22Rv1 (cell line): Measurements from ENCODE around the gene JSRP1.
A peak's percentile ranks its signal among the peaks of the same experiment; 100 is the strongest.

Experiments
- H3K27ac ChIP-seq: fragments of 450-650 bp; 2 replicates; pipeline ENCODE4 v1.5.1; 2017
- CTCF ChIP-seq: fragments of 450-650 bp; IDR thresholded peaks from 2 replicates; pipeline ENCODE4 v1.5.1; 2017; ENCODE audit warnings: mild to moderate bottlenecking
- ZFX ChIP-seq: fragments of 450-650 bp; IDR thresholded peaks from 2 replicates; pipeline ENCODE4 v1.6.1; 2017; ENCODE audit warnings: antibody characterized with exemption, borderline replicate concordance

JSRP1 gene

DNA sequence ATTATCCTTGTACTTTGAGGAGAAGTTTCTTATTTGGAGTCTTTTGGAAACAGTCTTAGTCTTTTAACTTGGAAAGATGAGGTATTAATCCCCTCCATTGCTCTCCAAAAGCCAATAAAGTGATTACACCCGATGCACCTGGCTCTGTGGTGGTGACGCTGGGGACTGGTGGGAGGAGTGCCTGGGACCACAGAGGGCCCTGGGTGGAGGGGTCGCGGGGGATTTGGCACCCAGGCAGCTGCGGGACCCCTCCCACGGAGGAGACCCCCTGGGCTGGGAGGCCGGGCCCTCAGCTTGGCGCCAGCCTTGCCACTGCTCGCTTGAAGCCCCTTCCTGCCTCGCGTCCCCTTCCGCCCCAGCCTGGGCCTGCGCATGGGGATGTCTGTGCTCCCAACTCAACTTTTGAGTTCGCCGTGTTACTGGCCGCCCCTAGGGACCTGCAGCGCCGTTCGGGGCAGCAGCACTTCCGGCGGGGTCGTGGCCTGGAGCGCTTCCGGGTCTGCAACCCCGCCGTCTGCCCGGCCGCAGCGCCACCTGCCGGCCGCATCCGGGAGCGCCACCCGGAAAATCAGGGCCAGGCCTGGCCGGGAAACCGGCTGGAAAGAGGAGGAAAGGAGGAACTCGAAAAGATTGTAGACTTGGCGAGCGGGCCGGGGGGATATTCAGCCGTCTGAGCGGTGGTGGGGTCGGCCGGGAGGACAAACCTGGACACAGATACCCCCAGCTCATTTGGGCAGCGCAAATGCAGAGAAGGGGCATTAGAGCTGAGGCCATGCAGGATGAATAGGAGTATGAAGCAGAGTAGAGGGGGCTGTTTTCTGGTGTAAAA lies 17.4 kb upstream of the JSRP1 start:
- peak overlapping the region; percentile 92 for H3K27ac ChIP-seq
- no peak for TF ChIP-seq ZFX
- peak; percentile 98 for TF ChIP-seq CTCF

DNA sequence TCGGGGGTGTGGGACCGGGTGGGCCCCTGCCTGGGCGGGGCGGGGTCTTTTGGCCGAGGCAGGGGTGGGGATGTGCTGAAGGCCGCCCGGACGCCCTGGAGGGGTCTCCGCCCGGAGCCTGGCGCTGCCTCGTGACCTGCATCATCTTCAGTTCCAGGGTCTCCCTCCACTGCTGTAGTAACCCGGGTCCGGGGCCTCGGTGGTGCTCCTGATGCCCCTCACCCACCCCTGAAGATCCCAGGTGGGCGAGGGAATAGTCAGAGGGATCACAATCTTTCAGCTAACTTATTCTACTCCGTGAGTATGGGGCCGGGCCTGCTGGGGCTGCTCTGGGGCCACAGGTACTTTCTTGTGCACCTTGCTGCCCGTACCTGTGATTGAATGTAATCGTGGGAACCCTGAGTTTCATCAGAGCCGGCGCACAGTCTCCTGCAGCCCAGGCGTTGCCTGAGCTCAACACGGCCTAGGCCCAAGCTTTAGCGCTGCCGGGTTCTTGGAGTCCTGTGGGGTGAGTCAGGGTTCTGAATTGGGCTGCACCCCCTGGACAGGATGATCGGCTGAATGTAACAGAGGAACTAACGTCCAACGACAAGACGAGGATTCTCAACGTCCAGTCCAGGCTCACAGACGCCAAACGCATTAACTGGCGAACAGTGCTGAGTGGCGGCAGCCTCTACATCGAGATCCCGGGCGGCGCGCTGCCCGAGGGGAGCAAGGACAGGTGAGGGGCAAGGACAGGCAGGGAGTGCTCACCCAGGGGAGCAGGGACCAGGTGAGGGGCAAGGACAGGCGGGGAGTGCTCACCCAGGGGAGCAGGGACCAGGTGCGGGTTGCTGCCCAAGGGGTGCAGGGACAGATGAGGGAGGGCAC lies 15.3 kb upstream of the JSRP1 start:
- TF ChIP-seq CTCF (no peak), ZFX (no peak)
- peak overlapping the region; percentile 92 for H3K27ac ChIP-seq

GRCh38 chr19:2270423-2271233 lies 14.4 kb upstream of the JSRP1 start:
- TF ChIP-seq CTCF (no peak), ZFX (no peak)
- H3K27ac ChIP-seq = peak overlapping the region; percentile 92

- peak overlapping the region; percentile 92 for H3K27ac ChIP-seq
- TF ChIP-seq CTCF (no peak), ZFX (no peak)
Measured at GRCh38 chr19:2270157-2270422, 13.9 kb upstream of the JSRP1 start.

GRCh38 chr19:2269244-2270156 lies 13.3 kb upstream of the JSRP1 start:
- TF ChIP-seq ZFX (no peak), CTCF (no peak)
- H3K27ac ChIP-seq = peak overlapping the region; percentile 92

DNA sequence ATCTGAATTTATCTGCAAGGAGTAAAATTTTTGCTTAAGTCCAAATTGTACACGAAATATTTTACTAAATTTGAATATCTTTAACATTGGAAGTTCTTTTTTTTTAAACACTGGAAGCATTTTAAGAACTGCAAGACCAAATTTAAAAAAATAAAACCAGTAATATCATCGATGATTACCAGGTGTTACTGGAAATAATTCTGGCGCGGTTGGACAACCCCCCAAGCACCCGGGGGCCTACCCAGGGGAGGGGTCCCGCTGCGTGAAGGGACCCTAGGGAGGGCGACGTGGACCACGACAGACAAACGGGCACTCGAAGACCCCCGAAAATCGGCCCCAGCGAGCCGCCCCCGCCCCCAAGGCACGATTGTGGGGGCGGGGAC lies 12.6 kb upstream of the JSRP1 start:
- H3K27ac ChIP-seq = peak overlapping the region; percentile 92

More for the DNA sequence above, 12.6 kb upstream of the JSRP1 start:
- no peak for TF ChIP-seq ZFX
- TF ChIP-seq CTCF = no peak
